Colonic mucosa (tissue), 4 donors: ENCODE measurements around the gene IRF4. TPM values are rescaled to one million over a fixed set of nuclear protein-coding genes. Genes with fewer than 3 reads are reported as not detected.

ENCODE experiments used
- DNase-seq: peaks from one replicate; pipeline ENCODE4 v3.0.0-alpha.2; 2020
- H3K27ac ChIP-seq: fragments of 200-600 bp; one replicate; pipeline ENCODE4 v1.8.0; 2021
- H3K27me3 ChIP-seq: fragments of 200-600 bp; one replicate; pipeline ENCODE4 v1.8.0; 2021
- H3K36me3 ChIP-seq: fragments of 200-600 bp; one replicate; pipeline ENCODE4 v1.8.0; 2021
- H3K4me1 ChIP-seq: fragments of 200-600 bp; one replicate; pipeline ENCODE4 v1.8.0; 2021; ENCODE audit warnings: mild to moderate bottlenecking
- H3K4me3 ChIP-seq: fragments of 200-600 bp; one replicate; pipeline ENCODE4 v1.8.0; 2021
- H3K9ac ChIP-seq, 2 donors: one replicate each; pipeline ENCODE4 v1.7.0; 2013; ENCODE audit warnings: control low read depth in 2 of 2, low read depth in 2 of 2, low read length in 2 of 2
- H3K9me3 ChIP-seq: fragments of 200-600 bp; one replicate; pipeline ENCODE4 v1.8.0; 2021
- intact Hi-C: fragments of 100-400 bp; cut with DNase I; formaldehyde crosslinking; loops from one replicate; pipeline ENCODE4 v1.14.1; 2022
- total RNA-seq, 2 donors: library from RNA; stranded (reverse); fragmentation: NEBNext Ultra II Directional in 1 of 2; extraction: Animal tissue kit (Norgen Biotek cat#: 25700) in 1 of 2; gene quantifications; one replicate each; pipeline ENCODE4 v1.2.1, GENCODE V29; 2021
- TF ChIP-seq, protein P1 (sequence below): fragments of 200-600 bp; IDR thresholded peaks from one replicate; pipeline ENCODE4 v1.8.0; 2022; ENCODE audit warnings: antibody characterized with exemption, mild to moderate bottlenecking
- donor health status: healthy.
- donor health status: DM: no; HTN: no; CAD: no.
- donor health status: DM: no; HTN: no; CAD: no.

Gene IRF4
- total RNA-seq, 2 donors from 2014 or later = 4.7 to 8.8 TPM

DNA sequence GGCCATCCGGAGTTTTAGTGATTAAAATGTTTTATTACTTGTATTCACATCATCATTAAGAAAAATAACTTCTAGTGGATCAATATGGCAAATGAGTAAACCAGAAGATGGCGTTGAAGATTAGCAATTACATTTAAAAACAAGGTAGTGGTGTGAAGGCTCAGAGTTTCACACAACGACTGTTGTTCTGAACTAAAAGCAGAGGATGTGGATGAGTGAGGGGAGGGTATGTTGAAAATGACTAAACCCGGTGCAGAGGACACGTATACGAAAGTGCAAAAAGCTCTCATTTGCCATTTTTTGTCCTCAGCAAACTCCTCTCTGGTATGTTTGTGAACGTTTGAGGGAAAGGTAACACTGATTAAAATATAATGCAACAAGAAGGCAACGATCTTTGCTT is 1.9 kb upstream of the IRF4 start:
- no peak overlapping the region for H3K9ac ChIP-seq
- H3K9me3 ChIP-seq = no peaks in the 10 kb centered on the region
- no peak for DNase-seq
- no peak overlapping the region for H3K4me3 ChIP-seq
- H3K36me3 ChIP-seq = no peaks in the 10 kb centered on the region
- peaks cover 50% of the 10 kb centered on the region for H3K27me3 ChIP-seq
- no peak overlapping the region for H3K27ac ChIP-seq
- intact Hi-C loops = no loop called here
- H3K4me1 ChIP-seq = no peaks in the 10 kb centered on the region
- TF ChIP-seq, protein P1, sequence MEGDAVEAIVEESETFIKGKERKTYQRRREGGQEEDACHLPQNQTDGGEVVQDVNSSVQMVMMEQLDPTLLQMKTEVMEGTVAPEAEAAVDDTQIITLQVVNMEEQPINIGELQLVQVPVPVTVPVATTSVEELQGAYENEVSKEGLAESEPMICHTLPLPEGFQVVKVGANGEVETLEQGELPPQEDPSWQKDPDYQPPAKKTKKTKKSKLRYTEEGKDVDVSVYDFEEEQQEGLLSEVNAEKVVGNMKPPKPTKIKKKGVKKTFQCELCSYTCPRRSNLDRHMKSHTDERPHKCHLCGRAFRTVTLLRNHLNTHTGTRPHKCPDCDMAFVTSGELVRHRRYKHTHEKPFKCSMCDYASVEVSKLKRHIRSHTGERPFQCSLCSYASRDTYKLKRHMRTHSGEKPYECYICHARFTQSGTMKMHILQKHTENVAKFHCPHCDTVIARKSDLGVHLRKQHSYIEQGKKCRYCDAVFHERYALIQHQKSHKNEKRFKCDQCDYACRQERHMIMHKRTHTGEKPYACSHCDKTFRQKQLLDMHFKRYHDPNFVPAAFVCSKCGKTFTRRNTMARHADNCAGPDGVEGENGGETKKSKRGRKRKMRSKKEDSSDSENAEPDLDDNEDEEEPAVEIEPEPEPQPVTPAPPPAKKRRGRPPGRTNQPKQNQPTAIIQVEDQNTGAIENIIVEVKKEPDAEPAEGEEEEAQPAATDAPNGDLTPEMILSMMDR = no peak

DNA sequence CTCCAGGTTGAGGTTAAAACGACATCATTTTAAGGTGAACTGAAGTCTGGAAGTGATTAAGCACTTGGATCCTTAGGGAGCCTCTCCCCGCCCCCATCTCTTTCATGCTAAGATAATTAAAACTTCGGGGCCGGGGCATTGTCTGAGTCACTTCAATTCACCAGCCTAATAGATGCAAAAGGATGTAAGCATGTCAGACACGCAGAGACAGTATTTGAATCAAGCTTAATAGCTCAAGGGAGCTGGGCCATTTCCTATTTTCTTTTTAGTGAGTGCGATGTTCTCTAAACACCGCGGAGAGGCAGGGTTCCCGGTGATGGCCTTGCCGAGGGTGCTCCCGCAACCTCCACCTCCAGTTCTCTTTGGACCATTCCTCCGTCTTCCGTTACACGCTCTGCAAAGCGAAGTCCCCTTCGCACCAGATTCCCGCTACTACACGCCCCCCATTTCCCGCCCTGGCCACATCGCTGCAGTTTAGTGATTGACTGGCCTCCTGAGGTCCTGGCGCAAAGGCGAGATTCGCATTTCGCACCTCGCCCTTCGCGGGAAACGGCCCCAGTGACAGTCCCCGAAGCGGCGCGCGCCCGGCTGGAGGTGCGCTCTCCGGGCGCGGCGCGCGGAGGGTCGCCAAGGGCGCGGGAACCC is 516 bp upstream of the IRF4 start:
- peaks cover 54% of the 10 kb centered on the region for H3K27me3 ChIP-seq
- no peaks in the 10 kb centered on the region for H3K36me3 ChIP-seq
- H3K27ac ChIP-seq = no peak overlapping the region
- no peaks in the 10 kb centered on the region for H3K4me1 ChIP-seq
- no peak for DNase-seq
- H3K4me3 ChIP-seq = peak overlapping the region; percentile 37
- no peaks in the 10 kb centered on the region for H3K9me3 ChIP-seq
- H3K9ac ChIP-seq = peak overlapping the region in 1 of 2 donors; percentile 44
- intact Hi-C loops = no loop called here
- TF ChIP-seq, protein P1 = no peak

DNA sequence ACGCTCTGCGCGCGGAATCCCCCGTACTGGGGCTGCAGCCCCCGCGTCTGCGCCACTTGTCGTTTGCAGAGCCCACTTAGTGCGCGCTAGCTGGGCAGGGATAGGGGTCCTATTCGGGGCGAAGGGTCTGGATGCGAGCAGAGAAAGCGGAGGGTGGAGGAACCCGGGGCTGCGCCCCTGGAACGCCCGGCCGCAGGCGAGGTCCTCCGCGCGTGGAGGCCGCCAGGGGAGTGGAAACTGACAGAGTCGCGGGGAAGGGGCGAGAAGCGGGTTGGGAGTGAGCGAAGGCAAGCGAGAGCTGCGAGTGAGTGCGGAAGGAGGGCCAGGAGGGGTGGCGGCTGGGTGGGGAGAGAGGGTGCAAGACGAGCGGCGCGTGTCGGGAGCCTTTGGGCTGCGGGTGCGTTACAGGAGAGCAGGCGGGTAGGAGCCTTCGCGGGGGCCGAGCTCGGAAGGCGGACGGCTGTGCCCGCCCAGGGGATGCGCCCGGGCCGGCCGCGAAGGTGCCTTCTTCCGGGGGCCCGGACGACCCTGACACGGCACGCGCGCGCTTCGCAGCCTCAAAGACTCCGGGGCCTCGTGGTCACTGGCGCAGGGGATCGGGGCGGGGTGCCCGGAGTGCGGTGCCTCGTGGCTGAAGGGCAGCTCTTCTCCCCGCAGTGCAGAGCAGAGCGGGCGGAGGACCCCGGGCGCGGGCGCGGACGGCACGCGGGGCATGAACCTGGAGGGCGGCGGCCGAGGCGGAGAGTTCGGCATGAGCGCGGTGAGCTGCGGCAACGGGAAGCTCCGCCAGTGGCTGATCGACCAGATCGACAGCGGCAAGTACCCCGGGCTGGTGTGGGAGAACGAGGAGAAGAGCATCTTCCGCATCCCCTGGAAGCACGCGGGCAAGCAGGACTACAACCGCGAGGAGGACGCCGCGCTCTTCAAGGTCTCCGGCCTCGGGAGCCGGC is 1.2 kb downstream of the IRF4 start:
- peak overlapping the region; percentile 51 to 68 for H3K9ac ChIP-seq
- peaks cover 54% of the 10 kb centered on the region for H3K27me3 ChIP-seq
- intact Hi-C loops = no loop called here
- peak overlapping the region; percentile 37 for H3K4me3 ChIP-seq
- no peak for DNase-seq
- no peak overlapping the region for H3K27ac ChIP-seq
- no peaks in the 10 kb centered on the region for H3K4me1 ChIP-seq
- H3K9me3 ChIP-seq = no peaks in the 10 kb centered on the region
- H3K36me3 ChIP-seq = no peaks in the 10 kb centered on the region
- TF ChIP-seq, protein P1 = no peak

DNA sequence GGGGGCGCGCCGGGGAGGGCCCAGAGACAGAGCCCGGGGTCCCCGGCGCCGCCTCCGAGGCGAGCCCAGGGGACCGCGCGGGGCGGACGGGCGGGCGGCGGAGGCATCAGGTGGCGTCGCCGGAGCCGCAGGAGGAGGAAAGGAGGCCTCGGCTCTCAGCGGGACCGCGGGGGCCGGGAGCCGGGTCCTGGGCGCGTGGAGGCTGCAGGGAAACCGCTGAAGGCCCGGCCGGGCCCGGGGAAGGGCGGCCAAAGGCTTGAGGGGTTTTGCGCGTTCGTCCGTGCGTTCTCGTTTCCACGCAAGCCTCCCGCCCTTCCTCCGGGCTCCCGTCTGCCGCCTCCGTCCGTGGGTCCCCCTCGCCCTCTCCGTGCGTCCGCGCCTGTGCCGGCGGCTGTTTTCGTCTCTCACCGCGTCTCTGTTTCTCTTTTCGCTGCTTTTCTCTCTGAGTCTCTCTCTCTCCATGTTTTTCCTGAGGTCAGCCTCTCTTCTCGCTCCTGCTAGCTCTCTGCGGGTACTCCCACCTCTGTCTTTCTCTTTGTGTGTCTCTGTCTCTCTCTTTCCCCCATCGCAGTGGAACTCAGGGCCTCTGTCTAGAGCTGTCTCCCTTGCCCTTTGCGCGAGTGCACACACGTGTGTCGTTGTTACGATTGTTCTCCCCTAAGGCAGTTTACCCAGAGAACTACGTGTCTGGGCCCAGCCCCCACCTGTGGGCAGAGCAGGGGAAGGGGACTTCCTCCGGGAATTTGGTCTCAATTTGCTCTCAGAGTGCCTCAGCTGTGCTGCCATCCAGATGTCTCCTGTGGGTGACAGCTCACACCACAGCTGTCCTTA is 2.1 kb downstream of the IRF4 start:
- Histone ChIP-seq H3K4me1 (no peaks in the 10 kb centered on the region), H3K4me3 (peak overlapping the region; percentile 37), H3K27ac (no peak overlapping the region), H3K27me3 (peaks cover 54% of the 10 kb centered on the region), H3K9ac (peak overlapping the region in 1 of 2 donors; percentile 66), H3K9me3 (no peaks in the 10 kb centered on the region), H3K36me3 (no peaks in the 10 kb centered on the region)
- TF ChIP-seq, protein P1 = no peak
- DNase-seq = no peak
- intact Hi-C loops = no loop called here

DNA sequence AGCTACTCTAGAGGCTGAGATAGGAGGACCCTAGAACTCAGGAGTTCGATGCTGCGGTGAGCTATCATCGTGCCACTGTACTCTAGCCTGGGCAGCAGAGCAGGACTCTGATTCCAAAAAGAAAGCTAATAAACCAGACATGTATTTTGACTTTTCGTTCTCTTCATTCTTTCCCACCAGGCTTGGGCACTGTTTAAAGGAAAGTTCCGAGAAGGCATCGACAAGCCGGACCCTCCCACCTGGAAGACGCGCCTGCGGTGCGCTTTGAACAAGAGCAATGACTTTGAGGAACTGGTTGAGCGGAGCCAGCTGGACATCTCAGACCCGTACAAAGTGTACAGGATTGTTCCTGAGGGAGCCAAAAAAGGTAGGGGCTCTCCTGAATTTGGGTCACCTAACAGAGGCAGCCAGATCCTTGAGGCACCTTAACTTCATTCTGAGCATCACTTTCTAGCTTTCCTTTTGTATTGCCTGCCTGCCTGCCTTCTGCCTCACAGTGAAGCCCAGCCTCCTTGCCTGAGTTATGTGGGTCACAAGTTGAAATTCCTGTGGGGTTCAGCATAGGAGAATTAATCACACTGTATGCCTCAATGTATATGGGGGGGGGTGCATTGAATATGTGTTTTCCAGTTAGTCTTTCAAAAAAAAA is 3.2 kb downstream of the IRF4 start:
- H3K27me3 ChIP-seq = peaks cover 51% of the 10 kb centered on the region
- intact Hi-C loops = no loop called here
- TF ChIP-seq, protein P1 = no peak
- DNase-seq = no peak
- no peaks in the 10 kb centered on the region for H3K4me1 ChIP-seq
- H3K27ac ChIP-seq = no peak overlapping the region
- H3K9me3 ChIP-seq = no peaks in the 10 kb centered on the region
- H3K4me3 ChIP-seq = no peak overlapping the region
- H3K9ac ChIP-seq = no peak overlapping the region
- H3K36me3 ChIP-seq = no peaks in the 10 kb centered on the region
